DMS53 (cell line): ENCODE measurements around the gene D2HGDH.
A peak's percentile ranks its signal among the peaks of the same experiment; 100 is the strongest.
"Not testable (repeated sequence)": the region's sequence is repeated elsewhere in the genome, so short reads cannot be mapped to it uniquely, and the experiment has no call there.

ENCODE experiments used
- DNase-seq: peaks from one replicate; lab custom pipeline; 2025; lab: John Stamatoyannopoulos, UW

Gene D2HGDH

DNA sequence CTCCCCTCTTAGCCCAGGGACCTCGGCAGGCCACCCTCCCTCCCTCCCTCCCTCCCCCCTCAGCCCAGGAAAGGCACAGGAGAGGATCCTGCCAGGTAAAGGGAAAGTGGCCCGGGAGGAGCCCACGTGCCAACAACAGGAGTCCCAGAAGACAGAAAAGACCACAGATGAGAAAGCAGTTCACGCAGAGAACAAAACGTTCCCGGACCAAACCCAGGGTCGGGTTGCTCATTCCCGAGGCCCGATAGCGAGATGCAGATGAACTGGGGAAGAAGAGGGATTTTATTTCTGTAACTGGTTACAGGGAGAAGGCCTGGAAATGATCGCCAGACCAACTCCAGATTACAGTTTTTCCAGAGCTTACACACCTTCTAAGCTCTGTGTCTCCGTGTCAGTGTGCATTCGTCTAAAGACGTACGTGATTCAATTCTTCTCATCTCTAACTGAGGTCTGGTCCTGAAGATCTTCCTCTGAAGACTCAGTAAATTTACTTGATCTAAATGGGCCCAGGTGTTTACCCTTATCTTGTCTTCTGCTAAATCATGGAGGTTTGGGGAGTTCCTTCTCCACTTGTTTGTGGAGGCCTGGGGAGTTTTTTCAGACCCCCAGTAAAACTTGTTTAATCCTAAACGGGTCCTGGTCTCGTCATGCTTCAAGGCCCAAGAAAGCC, 73.8 kb downstream of the D2HGDH start:
- no peak for DNase-seq

DNA sequence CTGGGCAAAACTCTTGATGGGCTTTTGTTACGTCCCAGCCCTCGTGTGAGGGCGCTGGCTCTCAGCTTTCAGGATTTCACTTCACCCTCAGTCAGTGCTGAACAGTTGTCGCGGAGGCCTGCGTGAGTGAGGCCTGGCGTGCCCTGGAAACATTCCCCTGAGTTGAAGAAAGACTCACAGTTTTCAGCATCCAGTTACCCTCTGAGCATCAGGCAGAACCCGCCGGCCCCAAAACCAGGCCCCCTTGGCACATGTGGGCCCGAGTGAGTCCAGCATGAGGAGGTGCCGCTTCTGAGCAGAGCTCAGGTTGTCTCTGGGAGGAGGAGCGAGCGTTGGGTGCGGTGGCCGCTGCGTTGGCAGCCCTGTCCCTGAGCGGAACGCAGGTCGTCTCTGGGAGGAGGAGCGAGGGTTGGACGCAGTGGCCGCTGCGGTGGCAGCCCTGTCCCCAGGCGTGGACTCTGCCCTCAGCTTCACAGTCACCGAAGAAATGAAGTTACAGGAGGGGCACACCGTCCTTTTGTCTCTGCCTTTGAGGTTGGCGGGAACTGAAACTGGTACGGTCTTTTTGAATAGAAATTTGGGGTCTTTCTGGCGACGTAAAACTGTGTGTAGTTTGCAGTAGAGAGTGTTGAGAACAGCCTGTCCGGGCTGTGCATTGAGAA, 74.4 kb downstream of the D2HGDH start, which contains the start of gene NEU4:
Gene NEU4, plus strand, starts transcription at position 473 of the 662 bp plus-strand sequence. CDS start 5,292 bp downstream, outside the sequence.
- peak; percentile 61 for DNase-seq

DNA sequence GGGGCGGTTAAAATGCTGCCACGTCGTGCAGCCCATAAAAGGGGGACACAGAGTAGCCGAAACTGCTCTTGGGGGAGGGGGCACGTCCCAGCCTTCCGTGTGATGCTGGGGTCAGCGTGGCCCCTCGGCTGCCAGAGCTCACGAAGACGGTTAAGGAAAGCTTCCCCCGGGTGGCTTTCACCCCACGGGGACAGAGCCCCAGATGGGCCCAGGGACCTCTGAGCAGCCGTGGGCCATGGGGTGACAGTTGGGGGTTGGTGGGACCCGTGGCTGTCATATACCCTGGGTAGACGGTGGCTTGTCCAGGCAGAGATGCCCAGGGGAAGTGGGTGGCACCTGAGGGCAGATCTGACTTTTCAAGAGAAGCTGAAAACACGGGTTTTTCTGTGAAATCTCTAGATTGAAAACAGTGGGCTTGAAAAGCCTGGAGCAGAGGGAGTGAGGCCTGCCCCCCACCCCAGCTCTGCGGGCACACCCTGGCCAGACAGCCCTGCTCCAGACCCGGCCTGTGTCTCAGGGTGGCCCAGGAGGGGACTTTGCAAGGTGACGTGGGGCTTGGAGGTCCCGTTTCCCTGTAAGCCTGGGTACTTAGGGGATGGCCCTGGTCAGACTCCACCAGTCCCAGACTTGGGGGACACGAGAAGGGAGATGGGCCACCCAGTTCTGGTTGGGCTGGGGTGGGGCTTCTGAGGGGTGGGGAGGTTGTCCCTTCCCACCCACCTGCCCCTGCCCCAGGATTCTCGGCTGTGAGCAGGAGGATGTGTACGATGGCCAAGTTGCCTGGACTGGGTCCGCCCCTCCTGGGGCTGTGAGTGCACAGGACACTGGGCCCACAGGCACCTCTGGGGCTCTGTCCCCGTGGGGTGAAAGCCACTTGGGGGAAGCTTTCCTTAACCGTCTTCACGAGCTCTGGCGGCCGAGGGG, 75.2 kb downstream of the D2HGDH start:
- no peak for DNase-seq

DNA sequence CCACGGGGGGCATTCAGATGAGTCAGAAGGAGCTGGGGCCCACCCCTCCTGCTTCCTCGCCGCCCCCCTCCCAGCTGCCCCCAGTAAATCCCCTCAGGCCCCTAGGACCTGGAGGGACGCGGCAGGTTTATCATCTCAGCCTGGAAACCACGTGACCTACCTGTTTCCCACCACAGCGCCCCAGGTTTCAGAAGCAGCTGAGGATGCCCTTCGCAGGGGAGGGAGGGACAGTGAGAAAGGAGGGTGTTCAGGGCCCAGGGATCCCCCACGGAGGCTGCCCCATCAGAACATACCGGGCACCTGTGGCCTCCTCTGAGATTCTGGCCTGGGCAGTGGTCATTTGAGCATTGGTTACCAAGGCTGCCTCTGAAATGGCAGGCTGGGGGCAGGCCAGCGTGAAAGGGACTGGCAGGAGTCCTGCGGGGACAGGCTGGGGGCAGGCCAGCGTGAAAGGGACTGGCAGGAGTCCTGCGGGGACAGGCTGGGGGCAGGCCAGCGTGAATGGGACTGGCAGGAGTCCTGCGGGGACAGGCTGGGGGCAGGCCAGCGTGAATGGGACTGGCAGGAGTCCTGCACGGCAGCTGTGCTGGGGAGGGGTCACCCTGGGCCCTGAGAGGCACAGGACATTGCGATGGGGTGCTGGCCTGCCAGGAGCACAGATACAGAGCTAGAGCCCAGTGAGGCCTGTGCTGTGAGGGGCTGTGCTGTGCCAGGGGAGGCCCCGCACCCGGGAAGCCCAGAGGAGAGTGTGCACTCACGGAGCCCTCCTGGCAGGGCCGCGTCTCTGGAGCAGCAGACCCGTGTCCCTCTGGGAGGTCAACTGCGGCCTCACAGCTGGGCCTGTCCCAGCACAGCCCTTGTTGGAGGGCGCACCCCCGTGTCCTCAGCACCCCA, 76.1 kb downstream of the D2HGDH start:
- no peak for DNase-seq

DNA sequence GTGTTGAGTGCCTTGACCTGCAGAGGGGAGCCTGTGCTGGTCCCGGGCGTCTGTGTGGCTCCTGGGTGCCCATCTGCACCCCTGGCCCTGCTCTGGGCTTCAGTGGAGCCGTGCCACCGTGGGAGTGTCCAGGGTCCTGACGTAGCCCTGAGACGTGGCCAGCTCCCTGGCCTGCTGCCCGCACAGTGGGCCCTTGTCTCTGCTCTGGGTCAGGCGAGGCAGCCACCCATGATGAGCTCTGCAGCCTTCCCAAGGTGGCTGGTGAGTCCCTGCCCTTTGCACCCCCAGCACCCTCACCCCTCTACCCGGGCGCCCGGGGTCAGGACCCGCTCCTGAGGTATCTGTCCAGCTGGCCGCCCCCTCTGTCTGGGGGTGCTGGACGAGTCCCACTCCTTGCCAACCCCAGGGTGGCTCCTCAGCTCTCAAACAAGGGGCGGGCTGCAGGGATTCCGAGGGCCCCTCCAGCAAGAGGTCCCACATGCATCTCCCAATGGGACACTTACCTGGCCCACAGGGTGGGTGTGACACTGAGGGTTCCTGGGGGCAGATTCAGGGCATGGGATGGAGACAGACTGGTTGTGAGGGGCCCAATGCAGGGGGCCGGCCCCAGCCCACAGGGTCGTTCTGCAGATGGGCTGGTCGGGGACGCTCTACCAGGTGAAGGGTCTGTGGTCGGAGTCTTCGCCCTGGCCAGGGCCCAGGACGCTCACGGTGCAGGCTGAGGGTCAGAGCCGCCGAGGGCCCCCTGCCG, 76.9 kb downstream of the D2HGDH start:
- no peak for DNase-seq

DNA sequence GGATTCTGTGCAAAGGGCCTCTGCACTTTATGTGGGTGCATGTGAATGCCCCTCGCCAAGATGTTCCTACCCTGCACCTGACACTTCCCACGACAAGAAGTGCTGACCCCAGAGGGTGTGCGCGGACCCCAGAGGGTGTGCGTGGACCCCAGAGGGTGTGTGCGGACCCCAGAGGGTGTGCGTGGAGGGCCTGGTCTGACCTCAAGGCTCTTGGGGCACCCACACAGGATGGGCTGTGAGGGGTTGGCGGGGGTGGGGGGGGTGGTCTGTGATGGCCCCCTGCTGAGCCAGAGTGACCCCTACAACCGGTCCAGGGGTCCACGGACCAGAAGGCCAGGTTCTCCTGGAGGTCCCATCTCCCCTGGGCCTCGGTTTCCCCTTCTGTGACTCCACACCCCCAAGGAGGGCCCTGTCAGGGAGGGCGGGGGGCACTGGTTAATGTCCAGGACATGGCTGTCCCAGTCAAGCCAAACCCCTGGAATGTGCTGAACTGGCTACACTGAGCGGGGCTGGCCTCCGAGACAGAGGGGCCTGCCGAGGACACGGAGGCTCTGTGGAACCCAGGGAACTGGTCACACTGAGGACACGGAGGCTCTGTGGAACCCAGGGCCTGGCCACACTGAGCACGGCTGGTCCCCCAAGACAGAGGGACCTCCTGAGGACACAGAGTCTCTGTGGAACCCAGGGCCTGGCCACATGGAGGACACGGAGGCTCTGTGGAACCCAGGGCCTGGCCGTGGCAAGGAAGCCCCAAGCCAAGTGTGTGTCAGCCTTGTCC, 77.7 kb downstream of the D2HGDH start:
- no peak for DNase-seq

DNA sequence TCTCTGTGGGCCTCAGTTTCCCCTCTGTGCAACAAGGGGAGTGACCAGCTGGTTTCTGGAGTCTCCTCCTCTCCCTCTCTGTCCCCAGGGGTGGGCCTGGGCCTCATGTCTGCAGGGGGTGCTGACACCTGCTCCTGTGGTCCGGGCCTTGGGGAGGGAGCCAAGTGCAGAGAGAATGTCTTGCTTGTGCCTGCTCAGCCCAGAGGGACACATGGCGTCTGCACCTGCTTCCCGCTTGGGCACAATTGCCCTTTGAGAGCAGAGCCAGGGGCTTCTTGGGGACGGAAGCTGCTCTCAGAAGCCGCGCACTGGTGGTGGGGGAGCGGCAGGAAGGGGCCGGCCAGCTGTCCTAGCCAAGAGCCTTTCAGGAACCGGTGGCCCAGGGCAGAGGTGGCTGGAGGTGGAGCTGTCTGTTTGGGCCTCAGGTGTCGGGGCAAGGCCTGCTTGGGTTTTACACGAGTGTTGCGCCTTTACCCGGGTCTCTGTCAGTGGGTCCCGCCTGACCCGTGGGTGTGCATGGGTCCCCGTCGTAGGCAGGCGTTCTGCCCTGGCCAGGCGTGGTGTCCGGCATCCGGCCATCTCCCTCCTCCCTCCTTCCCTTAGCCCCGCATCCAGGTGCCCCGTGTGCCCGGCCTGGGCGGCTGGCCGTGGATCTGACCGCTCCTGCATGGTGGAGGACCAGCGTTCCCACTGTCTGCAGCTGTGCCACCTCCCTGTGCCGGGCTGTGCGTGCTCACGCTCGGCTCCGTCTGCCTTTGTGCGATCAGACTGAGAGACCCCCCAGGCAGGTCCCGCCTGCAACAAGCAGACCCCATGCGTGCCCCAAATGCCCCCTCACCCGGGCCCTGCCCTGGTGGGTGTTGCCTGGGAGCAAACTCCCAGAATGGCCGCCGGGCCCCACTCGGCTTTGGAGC, 78.6 kb downstream of the D2HGDH start:
- peak; percentile 26 for DNase-seq

DNA sequence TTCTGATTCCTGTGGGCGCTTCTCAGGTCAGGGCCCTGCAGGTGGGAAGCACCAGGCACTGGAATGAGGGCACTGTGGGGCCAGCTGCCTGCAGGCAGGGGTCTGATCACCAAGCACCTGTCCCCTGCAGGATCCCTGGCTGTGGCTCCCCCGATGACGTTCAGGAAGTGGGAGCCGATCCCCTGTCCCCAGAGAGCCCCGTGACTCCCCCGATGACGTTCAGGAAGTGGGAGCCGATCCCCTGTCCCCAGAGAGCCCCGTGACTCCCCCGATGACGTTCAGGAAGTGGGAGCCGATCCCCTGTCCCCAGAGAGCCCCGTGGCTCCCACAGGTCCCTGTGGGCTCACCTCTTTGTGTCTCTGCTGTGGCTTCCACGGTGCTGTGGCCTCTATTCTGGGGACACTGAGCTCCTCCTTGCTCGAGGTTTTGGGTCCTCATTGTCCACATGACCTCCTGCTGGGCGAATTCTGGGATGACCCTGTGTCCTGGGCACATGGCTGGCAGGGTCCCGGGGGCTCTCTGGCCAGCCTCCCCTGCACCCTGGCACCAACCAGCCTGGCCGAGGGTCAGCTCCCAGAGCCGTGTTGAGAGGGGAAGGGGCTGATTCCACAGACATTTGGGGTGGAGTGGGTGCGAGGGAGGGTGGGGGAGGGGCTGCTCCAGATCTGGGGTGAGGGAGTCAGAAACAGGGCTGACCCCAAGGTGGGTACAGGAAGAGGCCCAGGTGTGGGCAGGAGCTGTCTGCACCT, 79.4 kb downstream of the D2HGDH start:
- DNase-seq: no peak

DNA sequence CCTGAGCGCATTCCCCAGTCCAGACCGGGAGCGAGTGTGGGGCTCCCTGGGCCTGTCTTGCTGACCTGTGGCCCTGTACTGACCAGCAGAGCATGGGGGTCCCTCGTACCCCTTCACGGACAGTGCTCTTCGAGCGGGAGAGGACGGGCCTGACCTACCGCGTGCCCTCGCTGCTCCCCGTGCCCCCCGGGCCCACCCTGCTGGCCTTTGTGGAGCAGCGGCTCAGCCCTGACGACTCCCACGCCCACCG, 79.9 kb downstream of the D2HGDH start:
- no peak for DNase-seq

DNA sequence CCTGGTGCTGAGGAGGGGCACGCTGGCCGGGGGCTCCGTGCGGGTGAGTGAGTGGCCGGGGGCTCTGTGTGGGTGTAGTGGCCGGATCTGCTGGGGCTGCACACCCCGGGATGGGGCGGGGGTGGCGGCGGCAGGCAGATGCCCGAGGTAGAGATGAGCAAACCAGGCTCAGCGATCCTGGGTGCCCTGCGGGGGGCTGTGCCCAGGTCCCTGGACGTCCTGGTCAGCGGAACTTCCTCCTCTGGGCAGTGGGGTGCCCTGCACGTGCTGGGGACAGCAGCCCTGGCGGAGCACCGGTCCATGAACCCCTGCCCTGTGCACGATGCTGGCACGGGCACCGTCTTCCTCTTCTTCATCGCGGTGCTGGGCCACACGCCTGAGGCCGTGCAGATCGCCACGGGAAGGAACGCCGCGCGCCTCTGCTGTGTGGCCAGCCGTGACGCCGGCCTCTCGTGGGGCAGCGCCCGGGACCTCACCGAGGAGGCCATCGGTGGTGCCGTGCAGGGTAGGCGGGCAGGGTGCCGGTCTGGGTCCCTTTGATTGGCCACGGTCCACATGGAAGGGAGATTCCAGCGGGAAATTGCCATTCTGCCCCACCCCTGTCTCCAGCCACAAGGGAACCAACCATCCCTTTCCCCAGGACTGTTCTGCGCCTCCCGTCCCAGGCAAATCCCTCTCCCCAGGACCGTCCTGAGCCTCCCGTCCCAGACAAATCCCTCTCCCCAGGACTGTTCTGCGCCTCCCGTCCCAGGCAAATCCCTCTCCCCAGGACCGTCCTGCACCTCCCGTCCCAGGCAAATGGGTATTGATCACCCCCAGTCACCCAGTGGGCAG, 80.4 kb downstream of the D2HGDH start:
- peak; percentile 36 for DNase-seq

DNA sequence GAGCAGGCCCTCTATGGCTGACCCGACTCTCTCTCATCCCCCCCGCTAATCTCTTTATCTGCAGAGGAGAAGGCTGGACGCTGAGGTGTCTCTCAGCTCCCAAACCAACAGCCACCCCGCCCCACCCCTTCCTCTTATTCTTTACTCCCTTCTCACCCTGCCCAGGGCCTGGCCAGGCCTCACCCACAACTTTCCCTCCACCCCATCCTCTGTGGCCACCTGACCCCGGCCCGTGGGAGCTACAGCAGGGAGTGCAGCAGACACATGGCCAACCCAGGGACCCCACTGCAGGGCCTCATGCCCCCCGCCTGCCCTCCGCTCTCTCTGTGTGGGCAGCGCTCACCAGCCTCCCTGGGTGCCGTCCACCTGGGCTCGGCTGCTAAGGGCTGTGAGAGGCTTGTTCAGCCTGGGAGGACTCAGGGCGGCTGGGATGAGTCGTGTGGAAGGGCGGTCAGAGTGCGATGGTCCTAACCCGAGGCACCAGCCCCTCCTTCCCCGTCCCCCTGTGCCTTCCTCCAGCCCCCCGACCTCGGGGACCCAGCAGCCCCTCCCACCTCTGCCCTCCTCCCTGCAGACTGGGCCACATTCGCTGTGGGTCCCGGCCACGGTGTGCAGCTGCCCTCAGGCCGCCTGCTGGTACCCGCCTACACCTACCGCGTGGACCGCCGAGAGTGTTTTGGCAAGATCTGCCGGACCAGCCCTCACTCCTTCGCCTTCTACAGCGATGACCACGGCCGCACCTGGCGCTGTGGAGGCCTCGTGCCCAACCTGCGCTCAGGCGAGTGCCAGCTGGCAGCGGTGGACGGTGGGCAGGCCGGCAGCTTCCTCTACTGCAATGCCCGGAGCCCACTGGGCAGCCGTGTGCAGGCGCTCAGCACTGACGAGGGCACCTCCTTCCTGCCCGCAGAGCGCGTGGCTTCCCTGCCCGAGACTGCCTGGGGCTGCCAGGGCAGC, 81.3 kb downstream of the D2HGDH start:
- peak; percentile 39 for DNase-seq

DNA sequence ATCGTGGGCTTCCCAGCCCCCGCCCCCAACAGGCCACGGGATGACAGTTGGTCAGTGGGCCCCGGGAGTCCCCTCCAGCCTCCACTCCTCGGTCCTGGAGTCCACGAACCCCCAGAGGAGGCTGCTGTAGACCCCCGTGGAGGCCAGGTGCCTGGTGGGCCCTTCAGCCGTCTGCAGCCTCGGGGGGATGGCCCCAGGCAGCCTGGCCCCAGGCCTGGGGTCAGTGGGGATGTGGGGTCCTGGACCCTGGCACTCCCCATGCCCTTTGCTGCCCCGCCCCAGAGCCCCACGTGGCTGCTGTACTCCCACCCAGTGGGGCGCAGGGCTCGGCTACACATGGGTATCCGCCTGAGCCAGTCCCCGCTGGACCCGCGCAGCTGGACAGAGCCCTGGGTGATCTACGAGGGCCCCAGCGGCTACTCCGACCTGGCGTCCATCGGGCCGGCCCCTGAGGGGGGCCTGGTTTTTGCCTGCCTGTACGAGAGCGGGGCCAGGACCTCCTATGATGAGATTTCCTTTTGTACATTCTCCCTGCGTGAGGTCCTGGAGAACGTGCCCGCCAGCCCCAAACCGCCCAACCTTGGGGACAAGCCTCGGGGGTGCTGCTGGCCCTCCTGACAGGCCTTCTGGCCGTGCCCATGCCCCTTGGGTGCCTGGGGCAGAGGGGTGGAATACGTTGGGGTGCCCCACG, 82.1 kb downstream of the D2HGDH start:
- no peak for DNase-seq

DNA sequence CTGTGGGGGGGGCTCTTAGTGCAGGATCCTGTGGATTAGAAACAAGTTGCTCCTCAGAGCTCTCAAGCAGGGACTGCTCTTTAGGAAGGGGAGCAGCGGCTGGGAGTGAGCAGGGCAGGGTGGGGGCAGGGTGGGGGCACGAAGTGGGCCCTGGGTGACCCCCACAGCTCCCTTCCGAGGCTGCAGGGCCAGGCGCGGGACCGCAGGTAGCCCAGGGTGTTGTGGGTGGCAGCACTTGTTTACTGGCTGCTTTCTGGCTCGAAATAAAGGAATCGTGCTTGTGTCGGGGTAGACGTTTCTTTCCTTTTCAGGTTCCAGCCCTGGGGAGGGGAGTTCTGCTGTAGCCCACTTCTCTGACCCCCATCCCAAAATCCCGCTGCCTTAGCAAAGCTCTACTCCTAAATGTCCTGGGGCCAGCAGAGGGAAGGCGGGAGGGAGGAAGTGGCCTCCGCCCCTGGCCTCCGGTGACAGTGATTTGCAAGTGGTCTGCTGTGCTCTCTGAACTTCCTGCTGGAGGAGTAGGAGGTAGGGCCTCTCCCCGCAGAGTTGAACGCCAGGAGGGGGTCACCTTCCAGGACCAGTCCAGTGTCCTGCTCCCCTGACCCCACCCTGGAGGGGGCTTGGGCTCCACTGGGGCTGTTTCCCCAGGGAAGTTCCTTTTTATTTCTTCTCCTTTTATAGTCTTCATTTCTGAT, 82.8 kb downstream of the D2HGDH start:
- peak; percentile 32 for DNase-seq

DNA sequence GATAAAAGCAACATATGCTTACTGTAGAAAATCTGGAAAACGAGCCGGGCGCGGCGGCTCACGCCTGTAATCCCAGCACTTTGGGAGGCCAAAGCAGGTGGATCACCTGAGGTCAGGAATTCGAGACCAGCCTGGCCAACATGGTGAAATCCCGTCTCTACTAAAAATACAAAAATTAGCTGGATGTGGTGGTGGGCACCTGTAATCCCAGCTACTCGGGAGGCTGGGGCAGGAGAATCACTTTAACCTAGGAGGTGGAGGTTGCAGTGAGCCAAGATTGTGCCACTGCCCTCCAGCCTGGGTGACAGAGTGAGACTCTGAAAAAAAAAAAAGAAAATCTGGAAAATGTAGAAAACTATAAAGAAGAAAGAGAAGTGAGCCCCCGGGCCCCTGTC, 83.4 kb downstream of the D2HGDH start:
- not testable (repeated sequence) for DNase-seq
